Smooth muscle cell (in vitro differentiated cells): ENCODE results near the gene MRPS2. TPM values are rescaled to one million over a fixed set of nuclear protein-coding genes. Genes with fewer than 3 reads are reported as not detected.

ENCODE experiments used
- DNase-seq: peaks from one replicate; lab custom pipeline; 2025; ENCODE audit not compliant: unreplicated experiment; lab: John Stamatoyannopoulos, UW
- H2AFZ ChIP-seq: fragments of 200-600 bp; sonication (generic); 2 replicates; pipeline ENCODE4 v1.6.0; 2016; ENCODE audit warnings: antibody characterized with exemption, low read depth, mild to moderate bottlenecking
- H3F3A ChIP-seq: fragments of 200-600 bp; sonication (generic); 2 replicates; pipeline ENCODE4 v1.6.0; 2017; ENCODE audit warnings: antibody characterized with exemption, low read depth
- H3K27ac ChIP-seq: fragments of 200-600 bp; sonication (generic); 2 replicates; pipeline ENCODE4 v1.5.1; 2016; ENCODE audit warnings: low read depth, mild to moderate bottlenecking
- H3K27me3 ChIP-seq: fragments of 200-600 bp; sonication (generic); 2 replicates; pipeline ENCODE4 v1.6.1; 2016; ENCODE audit warnings: low read depth, mild to moderate bottlenecking
- H3K36me3 ChIP-seq: fragments of 200-600 bp; sonication (generic); 2 replicates; pipeline ENCODE4 v1.5.1; 2016; ENCODE audit warnings: low read depth
- H3K4me1 ChIP-seq: fragments of 200-600 bp; sonication (generic); 2 replicates; pipeline ENCODE4 v1.5.1; 2016; ENCODE audit warnings: low read depth
- H3K4me2 ChIP-seq: fragments of 200-600 bp; sonication (generic); 2 replicates; pipeline ENCODE4 v1.6.0; 2016; ENCODE audit warnings: mild to moderate bottlenecking
- H3K4me3 ChIP-seq: fragments of 200-600 bp; sonication (generic); 2 replicates; pipeline ENCODE4 v1.5.1; 2016; ENCODE audit warnings: mild to moderate bottlenecking
- H3K79me2 ChIP-seq: fragments of 200-600 bp; sonication (generic); 2 replicates; pipeline ENCODE4 v1.6.0; 2016; ENCODE audit warnings: low read depth, mild to moderate bottlenecking
- H3K9ac ChIP-seq: fragments of 200-600 bp; sonication (generic); 2 replicates; pipeline ENCODE4 v1.6.0; 2016; ENCODE audit warnings: low read depth
- H3K9me3 ChIP-seq: fragments of 200-600 bp; sonication (generic); replicated peaks from 2 replicates; pipeline ENCODE4 v1.5.1; 2016; ENCODE audit warnings: low read depth
- H4K20me1 ChIP-seq: fragments of 200-600 bp; sonication (generic); 2 replicates; pipeline ENCODE4 v1.6.0; 2016; ENCODE audit warnings: low read depth
- WGBS: methylation state at CpG from one replicate; pipeline ENCODE4 v1.1.7; 2016; ENCODE audit warnings: low lambda C conversion rate; 5-methylcytosine and 5-hydroxymethylcytosine counted together
- polyA plus RNA-seq: library from polyadenylated mRNA; unstranded; fragments of >200 nt; fragmentation: Nextera tagmentation; extraction: Ambion mirVana; gene quantifications from 2 replicates; pipeline ENCODE4 v1.2.1, GENCODE V29; 2016
- total RNA-seq: library from RNA; depleted of rRNA; stranded (reverse); fragments of >200 nt; gene quantifications from 2 replicates; pipeline ENCODE4 v1.2.3, GENCODE V29; 2014
- TF ChIP-seq, protein P1 (sequence below): fragments of 200-600 bp; sonication (generic); IDR thresholded peaks from 2 replicates; pipeline ENCODE4 v1.5.1; 2017; ENCODE audit warnings: borderline replicate concordance, mild to moderate bottlenecking, antibody characterized with exemption; ENCODE audit not compliant: insufficient read depth, poor library complexity, severe bottlenecking

MRPS2 gene
- total and polyA plus RNA-seq, 2 experiments from 2014 or later, result 30.7 to 49.0 TPM

DNA sequence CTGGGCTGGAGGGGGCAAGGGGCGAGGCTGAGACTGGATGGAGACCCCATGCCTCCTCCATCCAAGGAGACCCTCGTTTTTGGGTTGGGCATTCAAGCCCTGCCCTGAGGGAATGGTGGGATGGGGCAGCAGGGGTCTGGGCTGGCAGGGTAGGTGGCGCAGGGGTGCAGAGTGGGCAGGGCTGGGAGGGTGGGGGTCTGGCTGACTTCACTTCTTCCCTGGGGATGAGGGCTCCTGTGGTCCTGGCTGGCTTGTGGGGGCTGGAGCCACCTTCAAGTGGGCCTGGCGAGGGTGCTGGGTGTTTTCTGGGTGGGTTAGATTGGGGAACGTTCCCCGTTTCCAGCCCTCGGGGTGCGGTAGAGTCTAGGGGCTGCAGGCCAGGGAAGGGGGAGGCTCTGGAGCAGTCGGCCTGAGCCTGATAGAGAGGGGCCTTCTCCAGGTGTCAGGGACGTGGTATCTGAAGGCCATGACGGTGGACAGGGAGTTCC is 21.2 kb downstream of the MRPS2 start:
- Histone ChIP-seq H3K9me3 (no peaks in the 10 kb centered on the region), H3K4me2 (no peak overlapping the region), H2AFZ (no peak overlapping the region), H3K27ac (no peak overlapping the region), H3K4me1 (no peaks in the 10 kb centered on the region), H3K36me3 (no peaks in the 10 kb centered on the region), H3K4me3 (no peak overlapping the region), H3F3A (no peaks in the 10 kb centered on the region), H4K20me1 (no peaks in the 10 kb centered on the region), H3K79me2 (no peaks in the 10 kb centered on the region), H3K27me3 (no peaks in the 10 kb centered on the region), H3K9ac (no peak overlapping the region)
- WGBS, result 96% methylated on average over 9 of the region's 11 CpGs
- DNase-seq, result no peak
- TF ChIP-seq, protein P1, sequence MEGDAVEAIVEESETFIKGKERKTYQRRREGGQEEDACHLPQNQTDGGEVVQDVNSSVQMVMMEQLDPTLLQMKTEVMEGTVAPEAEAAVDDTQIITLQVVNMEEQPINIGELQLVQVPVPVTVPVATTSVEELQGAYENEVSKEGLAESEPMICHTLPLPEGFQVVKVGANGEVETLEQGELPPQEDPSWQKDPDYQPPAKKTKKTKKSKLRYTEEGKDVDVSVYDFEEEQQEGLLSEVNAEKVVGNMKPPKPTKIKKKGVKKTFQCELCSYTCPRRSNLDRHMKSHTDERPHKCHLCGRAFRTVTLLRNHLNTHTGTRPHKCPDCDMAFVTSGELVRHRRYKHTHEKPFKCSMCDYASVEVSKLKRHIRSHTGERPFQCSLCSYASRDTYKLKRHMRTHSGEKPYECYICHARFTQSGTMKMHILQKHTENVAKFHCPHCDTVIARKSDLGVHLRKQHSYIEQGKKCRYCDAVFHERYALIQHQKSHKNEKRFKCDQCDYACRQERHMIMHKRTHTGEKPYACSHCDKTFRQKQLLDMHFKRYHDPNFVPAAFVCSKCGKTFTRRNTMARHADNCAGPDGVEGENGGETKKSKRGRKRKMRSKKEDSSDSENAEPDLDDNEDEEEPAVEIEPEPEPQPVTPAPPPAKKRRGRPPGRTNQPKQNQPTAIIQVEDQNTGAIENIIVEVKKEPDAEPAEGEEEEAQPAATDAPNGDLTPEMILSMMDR, result no peak

- no peak for DNase-seq
Observed at GRCh38 chr9:135522137-135522877, 21.8 kb downstream of the MRPS2 start.

GRCh38 chr9:135522931-135523330 is 22.4 kb downstream of the MRPS2 start:
- WGBS, result 78% methylated on average over 17 of the region's 17 CpGs
- TF ChIP-seq, protein P1, result no peak
- DNase-seq, result no peak
- Histone ChIP-seq H3K4me1 (no peaks in the 10 kb centered on the region), H2AFZ (no peak overlapping the region), H3K4me3 (no peak overlapping the region), H3K79me2 (no peaks in the 10 kb centered on the region), H3K27ac (no peak overlapping the region), H3K4me2 (no peak overlapping the region), H3K9ac (no peak overlapping the region), H3K9me3 (no peaks in the 10 kb centered on the region), H3F3A (no peaks in the 10 kb centered on the region), H4K20me1 (no peaks in the 10 kb centered on the region), H3K36me3 (no peaks in the 10 kb centered on the region), H3K27me3 (no peaks in the 10 kb centered on the region)

More at GRCh38 chr9:135522137-135522877, 21.8 kb downstream of the MRPS2 start:
- 88% methylated on average over 16 of the region's 16 CpGs for WGBS
- H3K79me2 ChIP-seq, result no peaks in the 10 kb centered on the region
- H3K4me3 ChIP-seq, result no peak overlapping the region
- no peaks in the 10 kb centered on the region for H3K27me3 ChIP-seq
- H3K27ac ChIP-seq, result no peak overlapping the region
- H2AFZ ChIP-seq, result no peak overlapping the region
- no peaks in the 10 kb centered on the region for H3K9me3 ChIP-seq
- no peak overlapping the region for H3K9ac ChIP-seq
- no peaks in the 10 kb centered on the region for H3F3A ChIP-seq
- no peak overlapping the region for H3K4me2 ChIP-seq
- TF ChIP-seq, protein P1, result no peak
- H3K4me1 ChIP-seq, result no peaks in the 10 kb centered on the region
- no peaks in the 10 kb centered on the region for H4K20me1 ChIP-seq
- H3K36me3 ChIP-seq, result no peaks in the 10 kb centered on the region

- WGBS, result 88% methylated on average over 21 of the region's 21 CpGs
- Histone ChIP-seq H4K20me1 (no peaks in the 10 kb centered on the region), H3K4me2 (peak overlapping the region; percentile 24), H3K9ac (no peak overlapping the region), H3K4me1 (no peaks in the 10 kb centered on the region), H3K9me3 (no peaks in the 10 kb centered on the region), H3K27me3 (no peaks in the 10 kb centered on the region), H3K27ac (no peak overlapping the region), H3F3A (no peaks in the 10 kb centered on the region), H2AFZ (no peak overlapping the region), H3K4me3 (no peak overlapping the region), H3K79me2 (no peaks in the 10 kb centered on the region), H3K36me3 (no peaks in the 10 kb centered on the region)
- TF ChIP-seq, protein P1, result no peak
- DNase-seq, result no peak
Observed at GRCh38 chr9:135523521-135524129, 23.1 kb downstream of the MRPS2 start.
